Adrenal gland (tissue), 12 donors: Measurements from ENCODE around the gene TDRD10. TPM values are rescaled to one million over a fixed set of nuclear protein-coding genes. Genes with fewer than 3 reads are reported as not detected.
A peak's percentile ranks its signal among the peaks of the same experiment; 100 is the strongest.

ENCODE experiments used
- DNase-seq, 7 donors: peaks; one replicate each; pipeline ENCODE4 v3.0.0-alpha.2; 2019 to 2020
- H3K27ac ChIP-seq, 5 donors: fragments of 200-600 bp; sonication (generic) in 4 of 5; 1 replicate in 3 of 5; 2 replicates in 2 of 5; pipeline versions ENCODE4 v1.5.1 to v1.8.0; 2016 to 2020; ENCODE audit warnings: mild to moderate bottlenecking in 1 of 5
- H3K27me3 ChIP-seq: fragments of 200-600 bp; 2 replicates; pipeline ENCODE4 v1.8.0; 2021
- H3K36me3 ChIP-seq, 2 donors: fragments of 200-600 bp; replicated peaks in 1 of 2; 1 replicate in 1 of 2; 2 replicates in 1 of 2; pipeline versions ENCODE4 v1.5.1 to v1.8.0; 2018 to 2022
- H3K4me1 ChIP-seq, 2 donors: fragments of 200-600 bp; replicated peaks in 1 of 2; 1 replicate in 1 of 2; 2 replicates in 1 of 2; pipeline versions ENCODE4 v1.5.1 to v1.8.0; 2018 to 2021
- H3K4me3 ChIP-seq, 4 donors: fragments of 200-600 bp; sonication (generic) in 3 of 4; one replicate each; pipeline ENCODE4 v1.5.1; 2016 to 2018
- H3K9me3 ChIP-seq, 3 donors: fragments of 200-600 bp; sonication (generic) in 1 of 3; replicated peaks in 1 of 3; 1 replicate in 2 of 3; 2 replicates in 1 of 3; pipeline versions ENCODE4 v1.5.1 to v1.8.0; 2016 to 2021
- POLR2A ChIP-seq, 2 donors: fragments of 450-650 bp; IDR thresholded peaks; one replicate each; pipeline ENCODE4 v1.6.1; 2017; ENCODE audit warnings: antibody characterized with exemption in 2 of 2, mild to moderate bottlenecking in 2 of 2, moderate library complexity in 1 of 2
- WGBS, 4 donors: extraction: QIAGEN DNeasy Blood & Tissue Kit in 2 of 4; methylation state at CpG; one replicate each; pipeline versions ENCODE4 v1.1.5 to v1.1.7; 2013 to 2017; 5-methylcytosine and 5-hydroxymethylcytosine counted together
- intact Hi-C, 2 donors: fragments of 100-400 bp; cut with DNase I; formaldehyde crosslinking; loops; one replicate each; pipeline versions ENCODE4 v1.14.1 to v1.15.0; 2022 to 2023
- polyA plus RNA-seq, 3 donors: library from polyadenylated mRNA; stranded (reverse); fragments of 200-250 nt in 2 of 3; fragments of 350-450 nt in 1 of 3; fragmentation: Illumina TruSeq in 1 of 3; extraction: RNeasy Lipid Tissue Mini Kit (QIAGEN cat#74804) in 1 of 3; gene quantifications; one replicate each; pipeline ENCODE4 v1.2.3, GENCODE V29; 2013 to 2014
- total RNA-seq, 9 donors: library from RNA; depleted of rRNA in 4 of 9; stranded (reverse); fragments of >200 nt in 4 of 9; fragments of 120-200 nt in 1 of 9; fragmentation: NEBNext Ultra II Directional in 1 of 9; extraction: Animal tissue kit (Norgen Biotek cat#: 25700) in 1 of 9; gene quantifications; one replicate each; pipeline versions ENCODE4 v1.1.0 to v1.2.4, GENCODE V29; 2013 to 2023
- TF ChIP-seq, protein P1 (sequence below), 6 experiments: fragments of 450-650 bp in 4 of 6; fragments of 200-600 bp in 2 of 6; sonication (generic) in 1 of 6; IDR thresholded peaks; 1 replicate in 5 of 6; 2 replicates in 1 of 6; pipeline versions ENCODE4 v1.5.1 to v1.8.0; 2016 to 2021; ENCODE audit warnings: antibody characterized with exemption in 6 of 6, mild to moderate bottlenecking in 2 of 6, moderate library complexity in 1 of 6
- donor health status: healthy with polysubstance abuse.
- donor health status: Bipolar disorder and iron deficiency.
- donor health status: DM: yes; HTN: yes; CAD: no.
- donor health status: DM: no; HTN: no; CAD: no.
- donor health status: DM: no; HTN: no; CAD: no.
- donor health status: DM: yes; HTN: yes; CAD: no.

Gene TDRD10
- total and polyA plus RNA-seq, 12 donors = 0.55 to 24.9 (median 3.6) TPM; not detected in 1

DNA sequence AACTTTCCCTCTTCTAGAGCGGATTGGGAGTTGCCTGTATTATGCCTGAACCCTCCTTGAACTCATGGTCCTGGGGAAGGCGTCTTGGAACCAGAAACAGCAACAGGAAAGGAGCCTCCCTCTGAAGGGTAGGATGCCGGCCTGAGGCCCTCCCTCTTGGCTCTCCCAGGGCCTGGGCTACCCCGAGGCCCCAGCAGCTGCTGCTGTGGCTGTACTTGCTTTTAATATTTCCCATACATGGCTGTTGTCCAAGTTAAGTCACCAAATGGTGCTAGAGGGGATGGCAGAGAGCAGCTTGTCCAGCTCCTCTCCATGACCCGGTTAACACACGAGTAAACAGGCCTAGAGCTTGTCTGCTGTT lies 76.0 kb downstream of the TDRD10 start:
- Histone ChIP-seq H3K27me3 (no peaks in the 10 kb centered on the region), H3K9me3 (no peaks in the 10 kb centered on the region), H3K27ac (peak overlapping the region in 2 of 5 donors; percentile 17 to 44), H3K36me3 (peaks cover 0 to 48% of the 10 kb centered on the region in 2 donors), H3K4me3 (no peak overlapping the region), H3K4me1 (peaks cover 0 to 4% of the 10 kb centered on the region in 2 donors)
- intact Hi-C loops = no loop called here
- 45 to 69% (median 54%) methylated on average over 4 to 6 of the region's 6 CpGs for WGBS, 4 donors
- no peak for DNase-seq
- TF ChIP-seq POLR2A (IDR thresholded peaks at IDR 0.05) = no peak
- TF ChIP-seq, protein P1, sequence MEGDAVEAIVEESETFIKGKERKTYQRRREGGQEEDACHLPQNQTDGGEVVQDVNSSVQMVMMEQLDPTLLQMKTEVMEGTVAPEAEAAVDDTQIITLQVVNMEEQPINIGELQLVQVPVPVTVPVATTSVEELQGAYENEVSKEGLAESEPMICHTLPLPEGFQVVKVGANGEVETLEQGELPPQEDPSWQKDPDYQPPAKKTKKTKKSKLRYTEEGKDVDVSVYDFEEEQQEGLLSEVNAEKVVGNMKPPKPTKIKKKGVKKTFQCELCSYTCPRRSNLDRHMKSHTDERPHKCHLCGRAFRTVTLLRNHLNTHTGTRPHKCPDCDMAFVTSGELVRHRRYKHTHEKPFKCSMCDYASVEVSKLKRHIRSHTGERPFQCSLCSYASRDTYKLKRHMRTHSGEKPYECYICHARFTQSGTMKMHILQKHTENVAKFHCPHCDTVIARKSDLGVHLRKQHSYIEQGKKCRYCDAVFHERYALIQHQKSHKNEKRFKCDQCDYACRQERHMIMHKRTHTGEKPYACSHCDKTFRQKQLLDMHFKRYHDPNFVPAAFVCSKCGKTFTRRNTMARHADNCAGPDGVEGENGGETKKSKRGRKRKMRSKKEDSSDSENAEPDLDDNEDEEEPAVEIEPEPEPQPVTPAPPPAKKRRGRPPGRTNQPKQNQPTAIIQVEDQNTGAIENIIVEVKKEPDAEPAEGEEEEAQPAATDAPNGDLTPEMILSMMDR (IDR thresholded peaks at IDR 0.05) = no peak

DNA sequence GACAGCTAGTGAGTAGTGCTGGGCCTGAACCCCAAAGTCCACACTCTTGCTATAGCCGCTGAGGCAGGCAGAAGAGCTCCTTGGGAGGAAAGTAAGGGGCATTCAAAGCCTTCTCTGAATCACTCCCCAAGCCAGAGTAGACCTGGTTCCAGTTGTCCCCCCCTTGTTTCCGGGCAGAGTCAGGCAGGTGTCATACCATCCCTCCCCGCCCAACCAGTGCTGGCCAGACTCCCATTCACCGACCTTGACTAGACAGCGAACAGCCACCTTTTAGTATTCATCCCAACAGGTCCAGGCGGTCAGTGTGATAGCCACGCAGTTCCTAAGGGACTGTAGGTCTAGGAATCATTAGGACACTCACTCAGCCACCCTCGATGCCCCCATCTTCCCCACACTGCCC lies 77.4 kb downstream of the TDRD10 start:
- H3K4me3 ChIP-seq = no peak overlapping the region
- peaks cover 0 to 4% of the 10 kb centered on the region in 2 donors for H3K4me1 ChIP-seq
- 85 to 94% (median 87%) methylated on average over 3 to 8 of the region's 8 CpGs for WGBS, 4 donors
- no peaks in the 10 kb centered on the region for H3K9me3 ChIP-seq
- TF ChIP-seq POLR2A (IDR thresholded peaks at IDR 0.05) = no peak
- TF ChIP-seq, protein P1 (IDR thresholded peaks at IDR 0.05) = no peak
- DNase-seq = no peak
- peaks cover 0 to 61% of the 10 kb centered on the region in 2 donors for H3K36me3 ChIP-seq
- H3K27ac ChIP-seq = no peak overlapping the region
- H3K27me3 ChIP-seq = no peaks in the 10 kb centered on the region
- intact Hi-C loops = no loop called here

DNA sequence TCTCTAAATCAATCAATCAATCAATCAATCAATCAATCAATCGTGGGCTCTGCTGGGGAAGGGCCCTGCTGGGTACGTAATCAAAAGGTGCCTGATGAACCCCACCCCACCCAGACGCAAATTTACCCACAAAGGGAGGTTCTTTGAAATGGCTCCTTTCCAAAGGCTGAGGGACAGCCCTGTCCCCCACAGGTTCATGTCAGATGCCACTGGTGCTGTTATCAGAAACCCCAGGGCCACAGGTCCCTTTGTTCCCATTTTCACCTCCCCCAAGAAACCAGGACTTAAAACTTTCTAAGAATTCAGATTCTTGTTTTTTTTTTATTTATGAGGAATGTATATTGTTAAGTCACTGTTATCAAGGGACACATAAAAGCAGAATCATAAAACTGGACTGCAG lies 79.7 kb downstream of the TDRD10 start:
- H3K27me3 ChIP-seq = no peaks in the 10 kb centered on the region
- no peak overlapping the region for H3K27ac ChIP-seq
- no peaks in the 10 kb centered on the region for H3K9me3 ChIP-seq
- intact Hi-C loops = no loop called here
- peaks cover 0 to 85% of the 10 kb centered on the region in 2 donors for H3K36me3 ChIP-seq
- 68 to 87% (median 80%) methylated on average over 3 of the region's 3 CpGs for WGBS, 4 donors
- TF ChIP-seq, protein P1 (IDR thresholded peaks at IDR 0.05) = no peak
- TF ChIP-seq POLR2A (IDR thresholded peaks at IDR 0.05) = no peak
- no peak overlapping the region for H3K4me3 ChIP-seq
- H3K4me1 ChIP-seq = peaks cover 0 to 4% of the 10 kb centered on the region in 2 donors
- no peak for DNase-seq

DNA sequence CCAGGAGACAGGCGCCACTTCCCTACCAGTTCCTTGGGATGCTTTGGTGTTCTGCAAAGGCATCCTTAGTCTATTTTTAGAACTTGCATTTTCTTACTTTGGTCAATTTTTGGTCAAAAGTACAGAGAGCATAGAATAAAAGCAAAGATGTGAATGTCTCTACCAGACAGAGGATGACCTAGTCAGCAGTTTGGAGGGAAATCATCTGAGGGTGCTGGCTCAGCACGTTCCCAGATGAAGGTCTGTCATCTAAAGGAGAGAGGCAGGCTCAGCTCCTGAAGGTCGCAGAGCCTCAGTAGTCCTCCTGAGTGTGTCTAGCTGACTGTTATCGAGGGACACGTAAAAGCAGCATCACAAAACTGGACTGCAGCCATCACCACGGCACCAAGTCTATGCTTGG lies 80.9 kb downstream of the TDRD10 start:
- no peak for TF ChIP-seq POLR2A (IDR thresholded peaks at IDR 0.05)
- TF ChIP-seq, protein P1 (IDR thresholded peaks at IDR 0.05) = no peak
- H3K36me3 ChIP-seq = peaks cover 0 to 97% of the 10 kb centered on the region in 2 donors
- WGBS, 4 donors = 66 to 83% (median 80%) methylated on average over 5 to 6 of the region's 6 CpGs
- peaks cover 0 to 2% of the 10 kb centered on the region in 2 donors for H3K4me1 ChIP-seq
- no peak overlapping the region for H3K4me3 ChIP-seq
- DNase-seq = no peak
- H3K27ac ChIP-seq = no peak overlapping the region
- H3K9me3 ChIP-seq = no peaks in the 10 kb centered on the region
- intact Hi-C loops = no loop called here
- no peaks in the 10 kb centered on the region for H3K27me3 ChIP-seq
